Fibroblast of mammary gland (primary cell): ENCODE measurements around the gene SCTR.

ENCODE experiments used
- DNase-seq: peaks from one replicate; pipeline ENCODE4 v3.0.0-alpha.2; 2010; ENCODE audit warnings: low read depth
- H3K4me3 ChIP-seq: 2 replicates; pipeline ENCODE4 v1.5.1; 2011; ENCODE audit warnings: low read depth, mild to moderate bottlenecking, low read length, moderate library complexity; ENCODE audit not compliant: control insufficient read depth
- CTCF ChIP-seq: conservative IDR thresholded peaks from 2 replicates; pipeline ENCODE4 v1.5.1; 2011; ENCODE audit warnings: low read depth, low read length, inconsistent platforms; ENCODE audit not compliant: control insufficient read depth, insufficient read depth

Gene SCTR

GRCh38 chr2:119478188-119478977 lies 45.9 kb downstream of the SCTR start:
- DNase-seq: no peak
- no peak overlapping the region for H3K4me3 ChIP-seq
- TF ChIP-seq CTCF: no peak

- no peak for DNase-seq
- no peak overlapping the region for H3K4me3 ChIP-seq
- TF ChIP-seq CTCF: no peak
Observed at GRCh38 chr2:119477113-119477505, 47.2 kb downstream of the SCTR start.

GRCh38 chr2:119476301-119477112 lies 47.8 kb downstream of the SCTR start:
- H3K4me3 ChIP-seq: no peak overlapping the region
- peak; percentile 65 for DNase-seq
- TF ChIP-seq CTCF: peak; percentile 88

DNA sequence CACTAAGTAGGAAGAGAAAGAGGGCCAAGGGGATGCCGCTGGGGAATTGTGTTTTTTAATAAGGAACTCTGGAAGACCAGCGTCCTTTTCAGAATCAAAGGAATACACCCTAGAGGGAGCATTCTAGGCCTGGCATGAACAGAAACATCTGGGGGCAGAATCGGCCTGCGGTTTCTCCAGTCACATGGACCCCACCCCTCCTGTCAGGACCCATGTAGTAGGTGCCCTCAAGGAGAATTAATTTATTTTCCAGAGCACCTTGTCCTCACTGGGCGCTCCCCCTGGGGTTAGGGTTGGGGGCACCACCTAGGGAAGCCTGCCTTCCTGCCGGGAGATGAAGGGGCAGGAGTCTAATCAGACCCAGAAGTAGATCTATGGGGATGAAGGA lies 48.4 kb downstream of the SCTR start:
- TF ChIP-seq CTCF: no peak
- H3K4me3 ChIP-seq: no peak overlapping the region
- DNase-seq: no peak

- no peak for TF ChIP-seq CTCF
Observed at GRCh38 chr2:119475225-119475856, 48.9 kb downstream of the SCTR start.

GRCh38 chr2:119474371-119475224 lies 49.7 kb downstream of the SCTR start:
- no peak for TF ChIP-seq CTCF
- no peak for DNase-seq
- no peak overlapping the region for H3K4me3 ChIP-seq

More at GRCh38 chr2:119475225-119475856, 48.9 kb downstream of the SCTR start:
- H3K4me3 ChIP-seq: no peak overlapping the region
- no peak for DNase-seq
